HG02798 (cell line): ENCODE data around the gene SAMD4A.

Experiments used
- ATAC-seq: cut with Tn5 transposase; IDR thresholded peaks from one replicate; pipeline ENCODE4 v1.9.1; 2021; ENCODE audit warnings: mild to moderate bottlenecking; ENCODE audit not compliant: unreplicated experiment, poor library complexity

Gene SAMD4A

DNA sequence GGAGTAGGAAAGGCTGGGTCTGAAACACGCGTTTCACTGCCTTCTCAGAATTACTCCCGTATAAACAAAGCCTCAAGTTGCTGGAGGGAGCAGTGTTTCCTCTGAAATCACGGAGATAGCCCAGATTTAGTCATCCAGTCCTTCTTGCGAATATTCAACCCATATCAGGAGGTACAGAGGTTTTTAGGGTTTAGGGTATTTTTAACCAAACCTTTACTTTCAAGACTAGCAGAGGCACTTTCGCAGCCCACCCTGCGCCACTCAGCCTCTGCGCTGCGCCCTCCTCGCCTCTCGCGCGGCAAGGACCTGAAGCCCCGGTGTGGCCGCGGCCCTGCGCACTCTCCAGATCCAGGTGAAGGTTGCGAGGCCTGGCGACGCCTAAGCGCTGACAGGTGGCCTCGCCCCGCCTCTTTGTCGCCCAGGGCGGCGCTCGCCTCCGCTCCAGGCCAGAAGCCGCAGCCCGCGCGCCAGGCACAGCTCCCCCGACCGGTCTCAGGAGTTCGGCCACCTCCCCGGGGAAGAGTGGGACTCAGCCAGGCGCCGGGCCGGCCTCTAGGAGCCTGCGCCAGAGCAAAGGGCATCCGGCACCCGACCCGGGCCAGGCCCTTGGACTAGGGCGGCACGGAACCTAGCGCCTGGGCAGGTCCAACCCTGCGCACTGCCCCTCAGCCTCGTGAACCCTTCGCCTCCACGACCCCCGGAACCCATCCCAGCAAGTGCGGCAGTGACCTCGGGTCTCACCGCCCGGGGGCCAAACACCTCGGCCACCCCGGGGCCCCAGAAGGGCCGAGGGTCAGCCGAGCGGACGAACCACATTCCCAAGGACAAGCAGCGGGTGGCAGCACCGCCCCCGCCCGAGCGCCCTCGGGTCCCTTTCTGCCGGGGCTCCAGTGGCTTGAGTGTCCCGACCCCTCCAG lies 1.8 kb upstream of the SAMD4A start:
- ATAC-seq = peak; percentile 51

DNA sequence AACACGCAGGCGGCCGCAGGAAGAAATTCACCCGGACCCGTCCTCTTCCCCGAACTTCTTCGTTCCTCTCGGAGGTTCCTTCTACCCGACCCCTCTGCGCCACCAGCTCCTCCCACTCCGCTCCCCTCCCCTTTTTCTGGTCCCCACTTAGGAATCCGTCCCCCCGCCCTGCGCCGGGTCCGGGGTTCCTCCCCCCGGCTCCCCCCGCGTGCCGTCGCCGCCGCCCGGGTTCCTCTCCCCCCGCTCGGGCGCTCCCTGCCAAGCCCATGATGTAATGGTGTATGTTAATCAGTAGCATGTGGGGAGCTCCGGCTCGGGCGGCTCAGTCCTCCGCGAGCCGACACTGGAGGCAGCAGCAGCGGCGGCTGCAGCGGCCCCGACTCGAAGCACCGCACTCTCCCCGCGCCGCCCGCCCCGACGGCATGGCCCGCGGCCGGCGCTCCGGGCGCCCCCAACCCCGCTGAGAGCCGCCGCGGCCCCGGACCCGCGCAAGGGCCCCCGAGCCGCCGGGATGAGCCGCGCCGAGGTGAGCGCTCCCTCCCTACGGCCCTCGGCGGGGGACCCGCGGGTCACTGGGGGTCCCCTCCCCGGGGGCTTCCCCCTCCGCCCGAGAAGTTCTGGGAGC lies 1.0 kb upstream of the SAMD4A start:
- peak; percentile 61 for ATAC-seq

DNA sequence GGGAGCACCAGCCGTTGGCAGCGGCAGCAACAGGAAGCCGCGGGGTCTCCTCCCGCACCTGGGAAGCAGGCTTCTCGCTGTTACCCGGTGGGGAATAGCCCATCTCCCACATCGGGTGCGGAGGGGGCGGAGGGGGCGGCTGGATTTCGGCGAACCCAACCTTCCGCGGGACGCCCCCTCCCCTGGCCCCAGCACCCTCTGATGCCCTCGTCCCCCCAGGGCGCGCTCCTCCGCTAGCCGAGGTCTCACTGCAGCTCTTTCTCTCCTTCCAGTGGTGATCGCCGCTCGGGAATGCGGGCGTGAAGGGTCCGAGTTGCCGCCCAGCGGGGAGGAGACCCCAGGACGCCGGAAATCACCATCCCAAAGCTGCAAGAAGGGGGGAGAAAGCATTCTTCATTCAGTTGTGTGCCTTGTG lies 303 bp downstream of the SAMD4A start:
- peak; percentile 0 for ATAC-seq

DNA sequence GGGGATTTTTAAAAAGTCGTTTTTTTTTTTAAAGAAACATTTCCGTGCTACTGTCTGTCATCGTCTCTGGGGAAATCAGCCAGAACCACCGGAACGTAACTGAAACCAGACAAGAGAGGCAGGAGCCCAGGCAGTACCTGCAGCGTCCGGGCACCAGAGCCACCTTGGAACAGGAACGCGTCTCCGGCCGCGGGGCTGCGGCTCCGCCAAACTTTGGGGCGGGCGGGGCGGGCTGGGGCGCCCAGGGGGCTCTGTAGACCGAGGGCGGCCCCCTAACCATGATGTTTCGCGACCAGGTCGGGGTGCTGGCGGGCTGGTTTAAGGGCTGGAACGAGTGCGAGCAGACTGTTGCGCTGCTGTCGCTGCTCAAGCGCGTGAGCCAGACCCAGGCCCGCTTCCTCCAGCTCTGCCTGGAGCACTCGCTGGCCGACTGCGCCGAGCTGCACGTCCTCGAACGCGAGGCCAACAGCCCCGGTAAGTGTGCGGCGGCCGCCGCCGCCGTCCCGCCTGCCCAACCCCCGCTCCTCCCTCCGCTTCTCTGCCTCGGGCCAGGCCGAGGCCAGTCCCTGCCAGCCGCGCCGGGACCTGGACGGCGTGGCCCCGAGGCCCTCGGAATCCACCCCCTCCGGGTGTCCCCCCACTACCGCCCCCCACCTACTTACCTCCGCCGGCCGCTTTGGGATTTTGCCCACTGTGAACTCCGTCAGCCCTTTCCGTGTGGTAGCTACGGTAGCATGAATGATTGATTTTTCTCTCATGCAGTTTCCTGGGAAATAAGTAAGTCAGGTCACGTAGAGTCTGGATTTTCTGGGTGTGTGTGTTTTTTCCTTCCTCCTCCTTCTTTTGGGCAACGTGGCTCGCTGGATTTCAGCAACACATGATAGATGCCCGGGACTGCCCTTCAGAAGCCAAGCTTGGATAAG lies 972 bp downstream of the SAMD4A start:
- no peak for ATAC-seq

DNA sequence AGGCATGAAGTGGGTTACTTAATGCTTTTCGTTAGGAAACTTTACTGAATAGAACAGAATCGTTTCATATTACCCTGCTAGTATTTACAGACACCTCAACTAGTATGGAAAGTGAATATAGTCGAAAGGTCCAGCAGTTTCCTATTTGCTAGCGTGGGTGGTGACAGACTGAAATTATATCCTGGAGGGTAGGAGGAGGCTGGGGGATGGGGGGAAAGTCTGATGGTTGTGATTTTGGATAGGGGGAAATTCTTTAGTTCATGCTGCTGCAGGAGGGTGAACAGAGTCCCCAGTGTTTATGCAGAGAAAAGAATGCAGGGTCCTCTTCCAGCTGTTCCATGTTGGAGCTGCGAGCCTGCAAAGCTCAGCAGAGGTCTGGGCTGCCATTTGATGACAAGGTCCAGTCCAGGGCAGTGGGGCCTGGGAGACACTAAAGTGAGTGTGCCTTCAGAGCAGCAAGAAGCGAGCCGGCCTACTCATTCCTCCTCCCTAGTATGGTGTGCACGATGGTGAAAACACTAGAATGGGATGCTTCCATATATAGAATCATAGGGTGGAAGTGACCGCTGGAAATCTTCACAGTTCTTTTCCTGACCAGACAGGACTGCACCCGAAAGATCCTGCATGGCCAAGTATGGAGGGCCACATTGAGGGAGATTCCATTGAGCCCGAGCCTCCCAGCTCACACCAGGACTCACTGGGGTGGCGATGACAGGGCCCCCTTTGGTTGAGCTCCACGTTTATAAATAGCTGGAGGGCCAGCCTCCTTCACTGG lies 2.1 kb downstream of the SAMD4A start:
- ATAC-seq = no peak

DNA sequence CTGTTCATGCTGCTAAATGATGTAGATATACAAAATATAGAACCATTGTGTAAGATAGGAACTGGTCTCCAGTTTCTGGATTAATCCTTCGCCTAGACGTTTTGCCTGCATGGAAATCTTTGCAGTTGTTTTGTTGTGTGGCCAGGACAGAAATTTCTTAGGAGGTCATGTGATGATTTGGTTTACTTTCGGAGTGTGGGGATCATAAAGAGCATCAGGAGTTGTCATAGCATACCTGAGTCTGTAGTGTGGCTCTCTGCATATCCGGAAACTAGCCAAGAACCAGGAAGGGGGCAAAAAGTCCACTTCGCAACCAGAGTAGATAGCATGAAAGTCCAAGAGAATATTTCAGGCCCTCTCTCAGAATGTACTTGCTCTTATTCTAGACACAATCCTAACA lies 3.1 kb downstream of the SAMD4A start:
- no peak for ATAC-seq

DNA sequence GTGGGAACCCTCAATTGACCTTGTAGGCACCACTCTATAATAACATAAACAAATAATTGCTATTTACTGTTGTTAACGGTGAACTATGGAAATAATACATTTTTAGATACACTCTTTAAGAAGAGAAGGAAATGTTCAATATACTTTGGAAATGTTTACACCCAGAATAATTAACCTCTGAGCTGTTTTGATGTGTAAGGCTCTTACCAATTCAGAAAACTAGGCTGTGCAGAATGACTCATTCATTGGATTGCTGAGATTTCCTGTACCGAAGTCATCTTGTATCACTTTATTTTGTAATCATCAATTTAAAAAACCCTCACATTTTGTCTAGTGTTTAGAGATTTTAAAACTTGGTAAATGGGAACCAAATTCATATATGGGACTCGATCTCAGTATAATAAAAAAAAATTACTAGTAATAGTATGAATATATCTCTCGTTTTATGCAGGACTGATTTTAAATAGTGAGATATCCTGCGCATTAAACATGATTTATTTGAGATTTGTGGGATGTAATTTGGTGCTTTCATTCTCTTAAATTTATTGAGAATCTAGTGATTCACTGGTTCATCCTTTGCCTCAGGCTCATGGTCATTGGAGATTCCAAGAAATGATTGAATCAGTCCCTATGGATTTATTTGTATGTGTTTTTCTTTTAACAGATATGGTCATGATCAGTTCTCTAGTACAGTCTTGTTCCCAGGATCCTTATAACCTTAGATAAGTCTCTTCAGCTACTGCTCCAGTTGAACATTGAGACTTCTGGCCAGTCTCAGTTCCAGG lies 3.9 kb downstream of the SAMD4A start:
- no peak for ATAC-seq

DNA sequence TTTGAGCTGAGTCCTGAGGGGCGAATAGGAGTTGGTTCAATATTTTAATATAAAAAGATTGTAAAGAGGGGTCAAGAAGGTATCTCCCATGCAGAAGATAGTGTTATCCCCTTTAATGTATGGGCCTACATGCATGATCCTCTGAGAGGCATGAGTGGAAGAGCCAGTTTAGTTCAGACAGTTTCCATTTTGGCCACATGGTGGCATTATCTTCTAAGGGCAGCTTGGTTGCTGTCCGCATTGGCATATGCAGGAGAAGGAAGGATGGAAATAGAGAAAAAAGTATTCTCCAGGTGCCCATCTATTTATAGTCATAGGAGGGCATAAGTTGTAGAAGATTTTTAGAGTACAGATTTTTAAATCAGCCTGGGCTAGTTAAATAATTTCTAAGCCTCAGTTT lies 5.4 kb downstream of the SAMD4A start:
- ATAC-seq = no peak

DNA sequence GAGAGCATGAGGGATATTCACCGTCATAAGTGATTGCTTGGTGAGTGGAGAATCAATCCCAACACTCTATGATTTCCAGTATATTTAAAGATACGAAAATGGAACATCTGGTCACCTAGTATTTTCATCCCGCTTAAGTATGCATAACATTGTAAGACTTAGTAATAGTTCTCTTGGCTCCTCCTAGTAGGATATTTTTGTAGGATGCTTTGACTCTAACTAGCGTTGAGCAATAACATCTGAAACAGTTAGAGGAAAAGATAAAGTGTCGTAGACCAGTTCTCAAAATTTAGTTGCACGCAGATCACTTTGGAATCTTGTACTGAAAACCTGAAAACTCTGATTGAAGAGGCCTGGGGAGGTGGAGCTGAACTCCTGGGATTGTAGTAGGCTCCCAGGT lies 7.6 kb downstream of the SAMD4A start:
- no peak for ATAC-seq

DNA sequence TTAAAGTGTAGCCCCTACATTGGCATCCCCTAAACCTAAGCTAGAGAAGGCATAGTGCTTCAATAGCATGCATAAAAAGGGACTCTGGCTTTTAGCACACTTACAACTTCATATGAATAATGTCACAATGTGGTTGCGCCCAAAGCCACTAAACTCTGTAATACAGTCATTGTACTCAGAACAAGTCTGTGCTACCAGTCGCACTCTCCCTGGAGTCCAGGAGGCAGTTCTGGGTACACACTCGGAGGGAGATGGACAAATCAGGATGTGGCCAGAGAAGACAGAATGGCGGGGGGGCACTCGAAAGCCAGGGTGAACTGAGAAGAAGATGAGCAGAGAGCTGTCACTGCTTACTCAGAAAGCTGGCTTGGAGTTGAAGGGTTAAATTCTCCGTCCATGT lies 10.6 kb downstream of the SAMD4A start:
- ATAC-seq = no peak

DNA sequence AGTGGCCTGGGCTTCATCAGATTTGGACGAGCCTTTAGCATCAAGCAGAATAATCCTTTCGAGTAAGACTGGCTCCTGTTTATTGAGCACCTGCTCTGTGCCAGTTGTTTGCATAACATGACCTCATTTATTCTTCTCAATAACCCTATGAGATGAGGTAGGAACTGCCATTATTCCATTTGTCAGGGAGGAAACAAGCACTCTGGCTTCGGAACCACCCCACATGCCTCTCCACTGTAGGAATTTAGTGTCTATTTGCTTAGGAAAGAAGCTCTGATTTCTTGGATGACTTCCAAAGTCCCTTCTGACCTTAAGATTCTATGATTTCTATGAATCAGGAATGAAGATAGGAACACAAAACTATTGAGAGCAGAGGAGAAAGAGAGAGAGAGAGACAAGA lies 11.0 kb downstream of the SAMD4A start:
- no peak for ATAC-seq

DNA sequence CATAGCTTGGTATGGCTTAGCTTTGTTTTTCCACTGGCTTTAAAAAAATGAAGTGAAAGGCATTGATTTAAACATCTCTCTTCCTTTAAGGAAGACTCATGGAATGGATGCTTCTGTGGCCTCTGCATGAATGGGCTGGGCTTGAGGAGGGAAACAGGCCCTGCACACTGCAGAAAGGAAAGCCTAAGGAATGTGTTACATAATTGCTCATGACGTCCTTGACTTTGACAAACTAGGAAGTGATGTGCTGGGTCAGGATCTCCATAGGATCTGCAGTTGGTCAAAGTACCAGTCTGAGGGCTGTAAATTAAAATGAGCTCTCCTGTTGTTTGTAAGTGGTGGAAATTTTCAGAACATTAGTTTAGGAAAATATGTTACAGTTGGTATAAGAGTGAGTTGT lies 12.7 kb downstream of the SAMD4A start:
- ATAC-seq = no peak

DNA sequence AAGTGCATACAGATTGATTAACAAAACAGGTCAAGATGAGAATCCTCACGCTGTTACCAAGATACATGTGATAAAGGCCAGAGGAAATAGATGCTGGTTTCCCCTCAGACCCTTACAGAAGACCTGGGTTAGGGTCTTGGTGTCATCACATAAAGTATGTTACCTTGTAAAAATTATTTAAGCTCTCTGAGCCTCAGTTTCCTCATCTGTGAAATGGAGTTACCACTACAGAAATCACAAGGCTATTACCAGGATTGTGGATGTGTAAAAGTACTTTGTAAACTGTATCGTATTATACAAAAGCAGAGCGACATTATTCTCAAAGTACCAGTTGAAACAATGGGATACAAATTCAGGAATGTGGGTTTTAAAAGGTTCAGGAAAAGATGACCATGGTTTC lies 14.0 kb downstream of the SAMD4A start:
- no peak for ATAC-seq

DNA sequence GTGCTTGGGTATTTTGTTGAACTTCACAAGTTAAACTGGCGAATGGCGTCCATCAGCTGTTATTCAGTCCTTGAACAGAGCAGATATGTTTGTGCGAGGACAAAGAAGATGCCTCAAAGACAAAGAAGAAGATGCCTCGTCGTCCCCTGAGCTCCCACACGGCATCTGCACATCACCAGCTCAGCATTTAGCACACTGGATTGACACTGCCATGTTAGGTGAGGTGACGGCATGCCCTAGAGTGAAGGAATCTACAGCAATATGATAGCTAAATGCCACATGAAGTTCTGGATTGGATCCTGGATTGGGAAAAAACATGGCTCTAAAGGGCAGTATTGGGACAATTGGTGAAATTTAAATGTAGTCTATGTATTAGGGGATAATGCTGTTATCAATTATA lies 15.4 kb downstream of the SAMD4A start:
- ATAC-seq = no peak

DNA sequence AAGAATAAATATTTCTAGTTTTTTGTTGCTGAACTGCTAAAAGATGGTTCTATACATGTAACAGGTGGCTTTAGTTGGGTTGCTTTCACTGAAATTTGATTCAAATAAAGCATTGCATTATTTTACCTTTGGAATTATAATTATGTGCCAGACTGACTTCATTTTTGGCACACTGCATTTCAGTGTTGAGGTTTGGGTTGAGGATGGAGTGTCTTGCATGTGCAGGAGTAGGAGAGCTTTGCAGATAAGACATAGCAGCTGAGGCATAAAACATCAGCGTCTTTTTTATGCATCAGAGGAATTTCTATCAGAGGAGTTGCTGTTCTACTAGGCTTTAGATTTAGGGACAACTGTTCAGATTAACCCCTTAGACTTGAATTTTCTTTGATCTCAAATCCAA lies 17.2 kb downstream of the SAMD4A start:
- no peak for ATAC-seq

DNA sequence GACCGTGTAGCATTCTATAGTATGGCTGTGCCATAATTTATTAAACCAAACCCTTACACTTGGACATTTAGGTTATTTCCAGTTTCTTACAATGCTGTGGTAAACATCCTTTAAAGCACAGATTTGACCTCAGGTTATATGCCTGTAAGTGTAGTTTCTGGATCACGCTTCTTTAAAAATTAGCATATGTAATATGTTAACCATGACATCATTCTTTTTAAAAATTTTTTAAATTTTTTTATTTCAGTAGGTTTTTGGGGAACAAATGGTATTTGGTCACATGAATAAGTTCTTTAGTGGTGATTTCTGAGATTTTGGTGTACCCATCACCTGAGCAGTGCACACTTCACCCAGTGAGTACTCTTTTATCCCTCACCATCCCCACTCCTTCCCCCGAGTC lies 18.3 kb downstream of the SAMD4A start:
- no peak for ATAC-seq

DNA sequence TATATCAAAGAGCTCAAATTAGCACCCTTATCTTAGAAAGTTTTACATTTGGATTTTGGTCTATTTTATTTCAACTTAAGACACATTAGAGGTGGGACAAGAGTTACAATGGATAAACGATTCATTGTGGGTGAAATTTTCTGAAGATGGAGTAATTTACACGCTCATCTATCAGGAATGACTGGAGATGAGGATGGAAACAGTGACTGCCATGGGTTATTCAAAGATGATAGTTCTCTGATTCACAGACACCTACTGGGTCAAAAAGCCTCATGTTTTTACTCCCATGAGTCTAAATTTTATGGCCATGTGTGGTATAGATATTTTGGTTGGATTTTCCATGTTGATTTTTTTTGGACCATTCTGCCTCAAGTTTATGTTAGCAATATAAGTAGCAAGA lies 22.1 kb downstream of the SAMD4A start:
- no peak for ATAC-seq

DNA sequence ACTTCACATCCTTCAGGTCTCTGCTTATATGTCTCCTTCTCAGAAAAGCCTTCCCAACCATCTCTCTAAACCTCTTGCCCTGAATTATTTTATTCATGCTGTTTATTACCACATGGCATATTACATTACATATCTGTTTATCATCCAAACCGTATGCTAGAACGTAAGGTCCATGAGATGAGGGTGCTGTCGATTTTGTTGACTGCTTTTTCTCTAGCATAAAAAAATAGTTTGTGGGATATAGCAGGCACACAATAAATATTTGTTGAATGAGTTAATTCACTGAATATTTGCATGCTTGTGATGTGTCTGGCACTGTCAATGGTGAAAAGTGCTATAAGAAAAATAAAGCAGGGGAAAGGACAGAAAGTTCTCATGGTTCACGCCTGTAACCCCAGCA lies 22.9 kb downstream of the SAMD4A start:
- no peak for ATAC-seq

DNA sequence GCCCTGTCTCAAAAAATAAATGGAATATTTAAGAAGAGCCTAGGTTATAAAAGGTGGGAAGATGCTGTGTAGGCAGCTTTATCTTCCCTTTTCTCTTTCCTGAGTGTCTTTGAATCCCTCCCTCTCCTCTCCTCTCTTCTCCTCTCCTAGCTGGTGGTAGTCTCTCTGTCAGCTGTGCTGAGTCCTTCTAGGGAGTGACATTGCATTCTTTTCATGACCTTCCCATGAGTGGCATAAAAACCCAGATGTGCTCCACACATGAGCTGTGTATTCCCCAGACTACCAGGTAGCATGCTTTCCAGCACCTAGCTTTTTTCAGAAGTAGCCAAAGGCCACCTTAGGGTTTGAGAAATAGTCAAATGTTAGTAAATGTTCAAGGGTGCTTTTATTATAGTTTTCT lies 23.6 kb downstream of the SAMD4A start:
- no peak for ATAC-seq
